Upper lobe of right lung (tissue), 1 donor: ENCODE results near the gene AGPAT3. TPM values are rescaled to one million over a fixed set of nuclear protein-coding genes. Genes with fewer than 3 reads are reported as not detected.

ENCODE experiments used
- ATAC-seq: fragments of 200-7000 bp; cut with Tn5 transposase; one replicate; pipeline ENCODE4 v1.9.1; 2020; ENCODE audit warnings: mild to moderate bottlenecking, moderate library complexity
- DNase-seq: peaks from one replicate; pipeline ENCODE4 v3.0.0-alpha.2; 2020
- H3K27ac ChIP-seq: fragments of 200-600 bp; one replicate; pipeline ENCODE4 v1.8.0; 2022
- H3K27me3 ChIP-seq: fragments of 200-600 bp; one replicate; pipeline ENCODE4 v1.8.0; 2022; ENCODE audit warnings: mild to moderate bottlenecking
- H3K36me3 ChIP-seq: fragments of 200-600 bp; one replicate; pipeline ENCODE4 v1.8.0; 2022
- H3K4me1 ChIP-seq: fragments of 200-600 bp; one replicate; pipeline ENCODE4 v1.8.0; 2022
- H3K4me3 ChIP-seq: fragments of 200-600 bp; one replicate; pipeline ENCODE4 v1.8.0; 2022; ENCODE audit warnings: mild to moderate bottlenecking
- H3K9me3 ChIP-seq: fragments of 200-600 bp; one replicate; pipeline ENCODE4 v1.8.0; 2022
- intact Hi-C: fragments of 100-400 bp; cut with DNase I; formaldehyde crosslinking; loops from one replicate; pipeline ENCODE4 v1.11.0; 2022
- total RNA-seq: library from RNA; stranded (reverse); fragmentation: NEBNext Ultra II Directional; extraction: Animal tissue kit (Norgen Biotek cat#: 25700); gene quantifications from one replicate; pipeline ENCODE4 v1.2.1, GENCODE V29; 2021
- TF ChIP-seq, protein P1 (sequence below): fragments of 200-600 bp; IDR thresholded peaks from one replicate; pipeline ENCODE4 v1.8.0; 2022; ENCODE audit warnings: antibody characterized with exemption
- donor health status: DM: no; HTN: yes; CAD: no; lungs with severe emphysema.

Gene AGPAT3
- total RNA-seq, 1 donor from 2014 or later, result 86.0 TPM

- ATAC-seq (no peak), DNase-seq (no peak)
- H3K4me1 ChIP-seq, result no peaks in the 10 kb centered on the region
- TF ChIP-seq, protein P1, sequence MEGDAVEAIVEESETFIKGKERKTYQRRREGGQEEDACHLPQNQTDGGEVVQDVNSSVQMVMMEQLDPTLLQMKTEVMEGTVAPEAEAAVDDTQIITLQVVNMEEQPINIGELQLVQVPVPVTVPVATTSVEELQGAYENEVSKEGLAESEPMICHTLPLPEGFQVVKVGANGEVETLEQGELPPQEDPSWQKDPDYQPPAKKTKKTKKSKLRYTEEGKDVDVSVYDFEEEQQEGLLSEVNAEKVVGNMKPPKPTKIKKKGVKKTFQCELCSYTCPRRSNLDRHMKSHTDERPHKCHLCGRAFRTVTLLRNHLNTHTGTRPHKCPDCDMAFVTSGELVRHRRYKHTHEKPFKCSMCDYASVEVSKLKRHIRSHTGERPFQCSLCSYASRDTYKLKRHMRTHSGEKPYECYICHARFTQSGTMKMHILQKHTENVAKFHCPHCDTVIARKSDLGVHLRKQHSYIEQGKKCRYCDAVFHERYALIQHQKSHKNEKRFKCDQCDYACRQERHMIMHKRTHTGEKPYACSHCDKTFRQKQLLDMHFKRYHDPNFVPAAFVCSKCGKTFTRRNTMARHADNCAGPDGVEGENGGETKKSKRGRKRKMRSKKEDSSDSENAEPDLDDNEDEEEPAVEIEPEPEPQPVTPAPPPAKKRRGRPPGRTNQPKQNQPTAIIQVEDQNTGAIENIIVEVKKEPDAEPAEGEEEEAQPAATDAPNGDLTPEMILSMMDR, result no peak
- no peak overlapping the region for H3K4me3 ChIP-seq
- H3K27ac ChIP-seq, result no peak overlapping the region
- H3K27me3 ChIP-seq, result no peaks in the 10 kb centered on the region
- intact Hi-C loops, result no loop called here
- peaks cover 22% of the 10 kb centered on the region for H3K36me3 ChIP-seq
- H3K9me3 ChIP-seq, result no peaks in the 10 kb centered on the region
These were observed 92.8 kb downstream of the AGPAT3 start for GRCh38 chr21:43957611-43958362.

DNA sequence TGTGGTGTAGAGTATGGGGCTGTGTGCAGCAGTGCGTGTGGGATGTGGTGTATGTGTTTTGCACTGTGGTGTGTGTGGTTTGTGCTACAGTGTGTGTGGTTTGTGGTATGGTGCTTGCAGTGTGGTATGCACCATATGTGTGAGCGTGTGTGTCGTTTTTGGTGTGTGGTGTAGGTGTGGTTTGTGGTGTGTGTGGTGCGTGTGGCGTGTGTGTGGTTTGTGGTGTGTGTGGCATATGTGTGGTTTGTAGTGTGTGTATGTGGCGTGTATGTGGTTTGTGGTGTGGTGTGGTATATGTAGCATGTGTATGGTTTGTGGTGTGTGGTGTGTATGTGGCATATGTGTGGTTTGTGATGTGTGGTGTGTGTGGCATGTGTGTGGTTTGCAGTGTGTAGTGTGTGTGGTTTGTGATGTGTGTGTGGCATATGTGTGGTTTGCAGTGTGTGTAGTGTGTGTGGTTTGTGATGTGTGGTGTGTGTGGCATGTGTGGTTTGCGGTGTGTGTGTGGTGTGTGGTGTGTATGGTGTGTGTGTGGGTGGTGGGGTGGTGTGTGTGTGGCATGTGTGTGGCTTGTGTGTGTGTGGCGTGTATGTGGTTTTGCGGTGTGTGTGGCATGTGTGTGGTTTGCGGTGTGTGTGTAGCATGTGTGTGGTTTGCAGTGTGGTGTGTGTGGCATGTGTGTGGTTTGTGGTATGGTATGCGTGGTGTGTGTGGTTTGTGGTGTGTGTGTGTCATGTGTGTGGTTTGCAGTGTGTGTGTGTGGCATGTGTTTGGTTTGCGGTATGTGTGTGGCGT lies 93.5 kb downstream of the AGPAT3 start:
- H3K27ac ChIP-seq, result no peak overlapping the region
- ATAC-seq, result no peak
- TF ChIP-seq, protein P1, result no peak
- H3K36me3 ChIP-seq, result peaks cover 22% of the 10 kb centered on the region
- intact Hi-C loops, result no loop called here
- H3K27me3 ChIP-seq, result no peaks in the 10 kb centered on the region
- DNase-seq, result no peak
- H3K4me3 ChIP-seq, result no peak overlapping the region
- H3K9me3 ChIP-seq, result no peaks in the 10 kb centered on the region
- H3K4me1 ChIP-seq, result no peaks in the 10 kb centered on the region

GRCh38 chr21:43959231-43960116 lies 94.5 kb downstream of the AGPAT3 start:
- Histone ChIP-seq H3K4me1 (no peaks in the 10 kb centered on the region), H3K27me3 (no peaks in the 10 kb centered on the region), H3K4me3 (no peak overlapping the region), H3K9me3 (no peaks in the 10 kb centered on the region), H3K27ac (no peak overlapping the region), H3K36me3 (peaks cover 22% of the 10 kb centered on the region)
- DNase-seq, result no peak
- intact Hi-C loops, result no loop called here
- TF ChIP-seq, protein P1, result no peak
- peak; percentile 11 for ATAC-seq

GRCh38 chr21:43961382-43961909 lies 96.4 kb downstream of the AGPAT3 start:
- TF ChIP-seq, protein P1, result no peak
- intact Hi-C loops, result no loop called here

DNA sequence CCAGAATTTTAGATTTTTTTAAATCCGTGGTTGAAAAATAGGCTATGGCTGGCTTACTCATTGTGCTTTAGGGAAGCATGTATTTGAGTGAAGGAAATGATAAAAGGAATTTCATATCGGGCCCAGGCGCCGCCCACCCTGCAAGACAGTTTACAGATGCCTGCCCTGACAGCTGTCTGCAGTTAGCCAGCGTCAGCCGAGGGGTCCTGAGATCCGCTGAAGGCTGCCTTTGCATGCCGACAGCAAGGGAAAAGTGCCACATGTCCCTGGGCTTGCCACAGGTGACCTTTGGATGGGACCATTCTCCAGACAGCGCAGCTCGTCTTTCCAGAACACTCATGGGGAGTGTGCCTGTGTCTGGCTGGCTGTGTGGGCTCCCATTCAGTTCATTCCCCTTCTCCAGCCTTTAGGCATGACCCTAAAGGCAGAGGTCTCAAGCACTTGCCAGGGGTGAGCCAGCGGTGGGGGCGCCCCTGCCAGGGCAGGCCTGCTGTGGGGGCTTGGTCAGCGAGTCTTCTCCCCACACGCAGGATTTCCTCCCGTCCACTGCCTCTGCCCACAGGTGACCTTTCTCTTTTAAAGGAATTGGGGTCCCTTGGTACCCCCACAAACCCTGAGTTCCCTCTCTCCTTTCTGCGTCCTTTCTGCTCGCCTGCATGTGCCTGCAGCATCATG lies 101.0 kb downstream of the AGPAT3 start:
- DNase-seq (no peak), ATAC-seq (no peak)
- intact Hi-C loops, result no loop called here
- Histone ChIP-seq H3K27ac (no peak overlapping the region), H3K36me3 (peaks cover 41% of the 10 kb centered on the region), H3K4me1 (no peaks in the 10 kb centered on the region), H3K27me3 (no peaks in the 10 kb centered on the region), H3K9me3 (no peaks in the 10 kb centered on the region), H3K4me3 (no peak overlapping the region)
- TF ChIP-seq, protein P1, result no peak

More at GRCh38 chr21:43961382-43961909, 96.4 kb downstream of the AGPAT3 start:
- no peaks in the 10 kb centered on the region for H3K9me3 ChIP-seq
- no peak for ATAC-seq
- peaks cover 22% of the 10 kb centered on the region for H3K36me3 ChIP-seq
- no peaks in the 10 kb centered on the region for H3K27me3 ChIP-seq
- no peak overlapping the region for H3K4me3 ChIP-seq
- no peak for DNase-seq
- no peaks in the 10 kb centered on the region for H3K4me1 ChIP-seq
- H3K27ac ChIP-seq, result no peak overlapping the region
